A673 (cell line): ENCODE data around the gene TAF11L12.
"Not testable (repeated sequence)": the region's sequence is repeated elsewhere in the genome, so short reads cannot be mapped to it uniquely, and the experiment has no call there.

ENCODE experiments used
- CTCF ChIP-seq: fragments of 300-800, 200-600 bp; sonication (generic); conservative IDR thresholded peaks from 2 replicates; pipeline ENCODE4 v1.5.1; 2017; ENCODE audit warnings: low read depth, mild to moderate bottlenecking, antibody characterized with exemption, low read length, moderate library complexity, mixed read lengths
- EZH2 ChIP-seq: fragments of 200-600 bp; sonication (generic); IDR thresholded peaks from 2 replicates; pipeline ENCODE4 v1.6.1; 2017; ENCODE audit warnings: borderline replicate concordance, low read depth, mild to moderate bottlenecking, mixed read lengths, antibody characterized with exemption, low read length; ENCODE audit not compliant: poor library complexity, severe bottlenecking

- not testable (repeated sequence) for TF ChIP-seq CTCF, EZH2
These were observed 45.1 kb downstream of the TAF11L12 start for GRCh38 chr5:17655201-17655759.
